C4-2B (cell line): ENCODE data around the gene TRERF1.

Source experiments
- ZFX ChIP-seq: fragments of 450-650 bp; IDR thresholded peaks from 2 replicates; pipeline ENCODE4 v1.6.1; 2017
- TF ChIP-seq, protein P1 (sequence below): fragments of 450-650 bp; conservative IDR thresholded peaks from 2 replicates; pipeline ENCODE4 v1.5.1; 2017; ENCODE audit warnings: mild to moderate bottlenecking

DNA sequence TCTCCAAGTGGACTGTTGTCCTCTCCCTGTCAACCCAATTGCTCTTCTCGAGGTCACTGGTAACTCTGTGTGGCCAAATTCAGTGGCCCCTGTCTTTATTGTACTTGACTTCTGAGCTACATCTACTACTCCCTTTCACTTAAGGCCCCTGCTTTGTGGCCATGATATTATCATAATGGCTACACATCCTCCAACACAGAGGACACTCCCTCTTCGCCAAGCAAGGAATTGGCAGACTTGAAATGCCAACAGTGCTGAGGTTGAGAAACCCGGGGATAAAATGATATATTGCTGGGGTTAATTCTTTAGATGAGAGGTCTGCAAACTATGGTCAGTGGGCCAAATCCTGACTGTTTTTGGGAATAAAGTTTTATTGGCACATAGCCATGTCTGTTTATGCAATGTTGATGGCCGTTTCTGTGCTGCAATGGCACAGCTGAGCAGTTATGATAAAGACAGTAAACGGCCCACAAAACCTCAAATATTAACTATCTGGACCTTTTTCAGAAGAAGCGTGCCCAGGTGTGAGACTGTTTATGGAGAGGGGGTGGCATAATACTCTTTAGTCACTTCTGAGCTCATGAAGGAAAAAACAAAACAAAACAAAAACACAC is 222.1 kb downstream of the TRERF1 start:
- TF ChIP-seq, protein P1, sequence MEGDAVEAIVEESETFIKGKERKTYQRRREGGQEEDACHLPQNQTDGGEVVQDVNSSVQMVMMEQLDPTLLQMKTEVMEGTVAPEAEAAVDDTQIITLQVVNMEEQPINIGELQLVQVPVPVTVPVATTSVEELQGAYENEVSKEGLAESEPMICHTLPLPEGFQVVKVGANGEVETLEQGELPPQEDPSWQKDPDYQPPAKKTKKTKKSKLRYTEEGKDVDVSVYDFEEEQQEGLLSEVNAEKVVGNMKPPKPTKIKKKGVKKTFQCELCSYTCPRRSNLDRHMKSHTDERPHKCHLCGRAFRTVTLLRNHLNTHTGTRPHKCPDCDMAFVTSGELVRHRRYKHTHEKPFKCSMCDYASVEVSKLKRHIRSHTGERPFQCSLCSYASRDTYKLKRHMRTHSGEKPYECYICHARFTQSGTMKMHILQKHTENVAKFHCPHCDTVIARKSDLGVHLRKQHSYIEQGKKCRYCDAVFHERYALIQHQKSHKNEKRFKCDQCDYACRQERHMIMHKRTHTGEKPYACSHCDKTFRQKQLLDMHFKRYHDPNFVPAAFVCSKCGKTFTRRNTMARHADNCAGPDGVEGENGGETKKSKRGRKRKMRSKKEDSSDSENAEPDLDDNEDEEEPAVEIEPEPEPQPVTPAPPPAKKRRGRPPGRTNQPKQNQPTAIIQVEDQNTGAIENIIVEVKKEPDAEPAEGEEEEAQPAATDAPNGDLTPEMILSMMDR, result no peak
- no peak for TF ChIP-seq ZFX
